Memory B cell (primary cell): ENCODE results near the gene COG5.

Experiments
- ATAC-seq: fragments of 150-1000 bp; cut with Tn5 transposase; 2 replicates; pipeline ENCODE4 v1.10.0; 2021; ENCODE audit warnings: low read depth, mild to moderate bottlenecking, moderate library complexity
- DNase-seq, 2 donors: peaks; one replicate each; pipeline ENCODE4 v3.0.0; 2022; ENCODE audit warnings: low spot score in 2 of 2
- H3K27ac Mint-ChIP-seq: one replicate; pipeline ENCODE4 v1.8.0; 2022; ENCODE audit warnings: mild to moderate bottlenecking, moderate library complexity, mixed read lengths
- H3K27me3 Mint-ChIP-seq: one replicate; pipeline ENCODE4 v1.8.0; 2022; ENCODE audit warnings: mixed read lengths
- H3K36me3 Mint-ChIP-seq: one replicate; pipeline ENCODE4 v1.8.0; 2022; ENCODE audit warnings: mild to moderate bottlenecking, mixed read lengths
- H3K4me1 Mint-ChIP-seq: one replicate; pipeline ENCODE4 v1.8.0; 2022; ENCODE audit warnings: mixed read lengths
- H3K4me3 Mint-ChIP-seq: one replicate; pipeline ENCODE4 v1.8.0; 2022; ENCODE audit warnings: mild to moderate bottlenecking, moderate library complexity, mixed read lengths
- H3K9me3 Mint-ChIP-seq: one replicate; pipeline ENCODE4 v1.8.0; 2022; ENCODE audit warnings: mixed read lengths

Gene COG5

DNA sequence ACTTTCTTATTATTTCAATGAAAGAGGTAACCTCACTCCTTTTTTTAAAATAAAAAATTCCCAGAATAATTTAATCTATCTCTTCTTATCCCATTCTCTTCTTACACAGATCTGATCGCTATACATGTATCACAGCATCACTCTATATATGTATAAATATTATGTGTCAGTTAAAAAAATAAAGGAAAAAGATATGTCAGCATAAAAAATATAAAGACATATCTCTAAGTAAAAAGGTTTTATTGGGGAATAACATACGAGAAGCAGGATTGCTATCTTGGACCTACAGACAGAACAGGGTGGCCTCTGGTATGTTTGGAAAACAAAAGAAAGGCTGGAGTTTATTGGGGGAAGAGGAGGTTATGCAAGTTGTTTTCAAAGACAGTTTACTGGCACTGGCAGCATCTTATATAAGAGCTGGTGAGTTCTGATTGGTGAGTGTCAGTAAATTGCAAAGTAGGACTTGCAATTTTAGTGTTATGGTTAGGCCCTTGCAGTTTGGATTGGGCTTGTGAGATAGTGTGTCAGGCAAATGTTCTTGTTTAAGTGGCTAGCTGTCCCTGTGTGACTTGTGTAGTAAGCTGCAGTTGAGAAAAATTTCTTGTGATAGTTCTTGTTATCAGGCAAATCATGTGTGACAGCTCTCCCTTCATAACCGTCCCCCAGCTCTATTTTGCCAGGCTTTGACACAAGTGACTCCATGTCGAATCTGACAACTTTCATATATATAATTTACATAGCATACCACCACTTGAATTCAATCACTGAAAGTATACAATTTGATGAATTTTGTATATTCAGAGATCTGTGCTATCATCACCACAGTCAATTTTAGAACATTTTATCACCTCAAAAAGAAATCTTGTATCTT lies 276.7 kb downstream of the COG5 start:
- Mint-ChIP-seq H3K4me3 (no peak overlapping the region), H3K9me3 (no peaks in the 10 kb centered on the region), H3K27ac (no peak overlapping the region), H3K27me3 (no peaks in the 10 kb centered on the region), H3K4me1 (peaks cover 4% of the 10 kb centered on the region), H3K36me3 (peaks cover 29% of the 10 kb centered on the region)
- DNase-seq (no peak), ATAC-seq (no peak)

DNA sequence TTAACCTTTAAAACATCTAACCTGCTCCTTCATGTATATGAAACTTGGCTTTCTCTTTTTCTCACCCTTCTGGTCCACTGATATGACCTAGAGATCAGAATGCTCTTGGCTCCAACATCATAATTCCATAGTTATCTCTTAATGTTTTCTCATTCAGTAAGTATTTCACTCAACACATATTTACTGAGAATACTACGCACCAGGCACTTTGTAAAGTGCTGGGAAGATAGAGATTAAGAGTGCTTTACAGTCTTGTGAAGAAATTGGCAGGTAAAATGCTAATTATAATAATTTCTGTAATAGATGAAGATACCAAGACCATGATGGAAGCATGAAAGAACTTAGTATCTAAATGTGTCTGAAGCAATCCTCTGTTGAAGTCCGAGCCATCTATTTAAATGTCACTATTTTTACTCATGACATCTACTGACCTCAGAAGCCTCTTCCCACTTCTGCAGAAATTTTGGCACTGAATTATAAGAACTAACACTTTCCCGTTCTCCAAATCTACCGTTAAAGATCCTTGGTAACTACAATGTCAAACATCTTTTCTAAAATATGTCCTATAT lies 278.7 kb downstream of the COG5 start:
- no peak for ATAC-seq
- Mint-ChIP-seq H3K4me3 (no peak overlapping the region), H3K27ac (no peak overlapping the region), H3K36me3 (peaks cover 17% of the 10 kb centered on the region), H3K9me3 (no peaks in the 10 kb centered on the region), H3K27me3 (no peaks in the 10 kb centered on the region), H3K4me1 (no peaks in the 10 kb centered on the region)
- DNase-seq = no peak

DNA sequence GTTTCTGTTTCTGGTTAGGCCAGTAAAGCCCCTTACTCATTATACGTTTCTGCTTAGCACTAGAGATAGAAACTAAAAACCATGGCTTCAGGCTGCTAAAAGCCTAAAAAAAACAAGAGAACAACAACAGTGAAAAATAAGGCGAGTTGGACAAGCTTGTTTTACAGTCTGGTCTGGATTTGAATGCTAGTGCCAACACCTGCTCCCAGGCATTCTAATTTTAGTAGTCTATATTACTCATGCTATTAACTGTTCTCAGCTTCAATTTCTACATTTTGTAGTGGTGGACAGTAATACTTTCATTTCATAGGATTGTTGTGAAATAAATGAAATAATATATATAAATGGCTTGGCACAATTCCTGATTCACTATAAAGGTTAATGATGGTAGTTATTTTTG lies 286.4 kb downstream of the COG5 start:
- no peak overlapping the region for H3K27ac Mint-ChIP-seq
- no peak overlapping the region for H3K4me3 Mint-ChIP-seq
- H3K27me3 Mint-ChIP-seq = no peaks in the 10 kb centered on the region
- H3K36me3 Mint-ChIP-seq = peaks cover 19% of the 10 kb centered on the region
- ATAC-seq = no peak
- peaks cover 5% of the 10 kb centered on the region for H3K4me1 Mint-ChIP-seq
- no peaks in the 10 kb centered on the region for H3K9me3 Mint-ChIP-seq
- no peak for DNase-seq

DNA sequence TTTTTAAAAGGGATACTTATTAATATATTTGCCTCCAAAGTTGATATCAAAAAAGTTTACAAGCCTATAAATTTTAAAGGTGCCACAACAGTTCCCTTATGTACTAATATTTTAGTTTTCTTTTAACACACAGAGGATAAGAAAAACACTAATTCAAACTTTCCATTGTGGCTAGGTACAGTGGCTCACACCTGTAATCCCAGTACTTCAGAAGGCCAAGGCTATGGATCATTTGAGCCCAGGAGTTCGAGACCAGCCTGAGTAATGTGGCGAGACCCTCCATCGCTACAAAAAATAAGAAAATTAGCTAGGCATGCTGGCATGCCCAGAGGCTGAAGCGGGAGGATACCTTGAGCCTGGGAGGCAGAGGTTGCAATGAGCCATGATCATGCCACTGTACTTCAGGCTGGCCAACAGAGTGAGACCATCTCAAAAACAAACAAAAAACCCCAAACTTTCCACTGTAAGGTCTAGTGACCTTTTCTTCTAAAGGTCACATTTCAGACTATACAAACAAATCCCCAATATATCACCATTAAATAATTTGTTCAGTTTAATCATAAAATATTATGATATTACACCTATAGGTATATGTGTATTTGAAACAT lies 287.4 kb downstream of the COG5 start:
- DNase-seq = no peak
- Mint-ChIP-seq H3K36me3 (peaks cover 18% of the 10 kb centered on the region), H3K27ac (no peak overlapping the region), H3K27me3 (no peaks in the 10 kb centered on the region), H3K4me3 (no peak overlapping the region), H3K4me1 (peaks cover 5% of the 10 kb centered on the region), H3K9me3 (no peaks in the 10 kb centered on the region)
- no peak for ATAC-seq

DNA sequence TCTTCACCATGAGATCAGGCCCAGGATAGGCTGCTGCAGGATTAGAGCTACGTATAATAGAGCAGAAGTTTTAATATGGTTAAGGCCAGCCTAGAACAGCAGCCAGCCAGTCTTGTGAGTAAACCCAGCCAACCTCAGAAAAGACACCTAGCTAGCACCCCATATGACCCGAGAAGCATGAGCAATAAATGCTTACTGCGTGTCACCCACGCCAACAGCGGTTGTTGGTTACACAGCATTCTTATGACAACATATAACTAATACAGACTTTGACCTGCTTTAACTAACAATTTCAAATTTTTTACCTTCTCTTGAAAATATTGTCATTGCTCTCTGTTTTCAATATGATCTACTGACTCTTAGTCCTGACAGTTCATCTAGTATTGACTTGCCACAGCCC lies 289.2 kb downstream of the COG5 start:
- H3K9me3 Mint-ChIP-seq = no peaks in the 10 kb centered on the region
- H3K27me3 Mint-ChIP-seq = no peaks in the 10 kb centered on the region
- H3K4me3 Mint-ChIP-seq = no peak overlapping the region
- ATAC-seq (no peak), DNase-seq (no peak)
- peaks cover 26% of the 10 kb centered on the region for H3K36me3 Mint-ChIP-seq
- H3K27ac Mint-ChIP-seq = no peak overlapping the region
- peaks cover 5% of the 10 kb centered on the region for H3K4me1 Mint-ChIP-seq

DNA sequence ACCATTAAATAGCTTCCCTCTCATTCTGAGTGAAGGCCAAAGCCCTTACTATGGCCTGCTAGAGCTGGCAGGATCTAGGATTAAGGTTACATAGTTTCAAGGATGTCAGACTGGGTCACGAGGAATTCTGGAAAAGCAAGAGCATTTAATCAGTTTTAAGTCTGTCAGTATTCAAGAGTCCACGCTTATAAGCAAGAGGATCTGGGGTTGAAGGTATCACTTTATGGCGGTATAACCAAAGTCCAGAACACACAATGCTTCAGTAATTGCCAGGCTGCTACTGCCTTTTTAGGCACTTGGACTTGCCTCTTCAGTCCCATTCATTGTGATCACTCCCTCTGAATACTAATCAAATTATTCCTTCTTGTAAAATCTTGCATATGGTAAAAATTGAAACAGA lies 293.9 kb downstream of the COG5 start:
- H3K27me3 Mint-ChIP-seq = no peaks in the 10 kb centered on the region
- no peak for ATAC-seq
- no peak for DNase-seq
- H3K4me1 Mint-ChIP-seq = no peaks in the 10 kb centered on the region
- H3K36me3 Mint-ChIP-seq = peaks cover 14% of the 10 kb centered on the region
- no peak overlapping the region for H3K4me3 Mint-ChIP-seq
- H3K27ac Mint-ChIP-seq = no peak overlapping the region
- no peaks in the 10 kb centered on the region for H3K9me3 Mint-ChIP-seq

DNA sequence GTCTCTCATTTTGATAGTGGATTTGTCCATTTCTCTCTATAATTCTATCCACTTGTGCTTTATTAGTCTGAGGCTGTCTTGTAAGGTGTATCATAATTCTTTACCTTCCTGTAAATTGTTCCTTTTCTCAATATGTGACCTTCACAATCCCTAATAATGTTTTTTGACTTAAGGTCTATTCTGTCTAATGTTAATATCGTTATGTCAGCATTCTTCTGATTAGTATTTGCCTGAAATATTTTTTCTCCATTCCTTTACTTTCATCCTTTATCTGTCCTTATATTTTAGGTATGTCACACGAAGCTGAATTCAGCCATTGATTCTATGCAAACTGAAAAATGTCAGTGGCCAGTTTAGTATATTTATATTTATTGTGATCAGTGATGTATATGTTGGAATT lies 295.1 kb downstream of the COG5 start:
- Mint-ChIP-seq H3K27ac (no peak overlapping the region), H3K9me3 (no peaks in the 10 kb centered on the region), H3K27me3 (no peaks in the 10 kb centered on the region), H3K36me3 (peaks cover 13% of the 10 kb centered on the region), H3K4me3 (no peak overlapping the region), H3K4me1 (no peaks in the 10 kb centered on the region)
- DNase-seq = no peak
- no peak for ATAC-seq

DNA sequence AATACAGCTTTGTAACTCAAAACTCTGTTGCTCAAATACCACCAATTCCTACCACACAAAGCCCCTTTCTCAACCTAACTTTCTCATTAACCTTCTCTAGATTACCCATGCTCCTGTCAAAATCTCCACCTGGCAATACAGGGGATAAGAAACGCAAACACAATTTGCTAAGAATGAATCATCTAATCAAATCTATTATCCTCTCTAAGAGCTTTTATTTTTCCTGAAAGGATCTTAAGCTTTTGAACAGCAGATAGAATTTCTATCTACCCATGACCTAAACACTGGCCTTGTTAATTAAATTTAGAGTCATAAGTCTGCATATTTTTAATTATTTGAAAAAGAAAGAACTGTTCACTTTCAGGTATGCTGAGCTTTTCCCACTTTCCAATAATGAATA lies 296.6 kb downstream of the COG5 start:
- H3K36me3 Mint-ChIP-seq = peaks cover 22% of the 10 kb centered on the region
- no peak overlapping the region for H3K27ac Mint-ChIP-seq
- no peaks in the 10 kb centered on the region for H3K9me3 Mint-ChIP-seq
- no peaks in the 10 kb centered on the region for H3K4me1 Mint-ChIP-seq
- no peaks in the 10 kb centered on the region for H3K27me3 Mint-ChIP-seq
- ATAC-seq (no peak), DNase-seq (no peak)
- no peak overlapping the region for H3K4me3 Mint-ChIP-seq

DNA sequence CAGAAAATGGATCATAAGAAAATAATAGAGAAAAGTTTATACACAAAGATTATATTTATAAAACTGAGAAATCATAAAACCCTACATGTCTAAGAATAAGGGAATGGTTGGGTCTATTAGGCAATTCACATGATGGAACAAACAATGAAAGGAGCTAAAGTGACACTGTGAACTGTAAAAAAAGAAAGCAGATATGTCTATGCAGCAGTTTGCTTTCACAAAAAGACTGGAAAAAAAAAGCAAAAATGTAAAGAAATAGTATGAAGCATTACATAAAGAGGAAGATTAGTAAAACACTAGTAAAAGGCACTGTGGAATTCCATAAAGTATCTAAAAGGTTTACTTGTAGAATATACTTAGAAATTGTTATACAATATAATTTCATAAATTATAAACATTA lies 299.0 kb downstream of the COG5 start:
- no peak for DNase-seq
- no peak for ATAC-seq
- Mint-ChIP-seq H3K27ac (no peak overlapping the region), H3K4me3 (no peak overlapping the region), H3K4me1 (no peaks in the 10 kb centered on the region), H3K36me3 (peaks cover 18% of the 10 kb centered on the region), H3K9me3 (no peaks in the 10 kb centered on the region), H3K27me3 (no peaks in the 10 kb centered on the region)

DNA sequence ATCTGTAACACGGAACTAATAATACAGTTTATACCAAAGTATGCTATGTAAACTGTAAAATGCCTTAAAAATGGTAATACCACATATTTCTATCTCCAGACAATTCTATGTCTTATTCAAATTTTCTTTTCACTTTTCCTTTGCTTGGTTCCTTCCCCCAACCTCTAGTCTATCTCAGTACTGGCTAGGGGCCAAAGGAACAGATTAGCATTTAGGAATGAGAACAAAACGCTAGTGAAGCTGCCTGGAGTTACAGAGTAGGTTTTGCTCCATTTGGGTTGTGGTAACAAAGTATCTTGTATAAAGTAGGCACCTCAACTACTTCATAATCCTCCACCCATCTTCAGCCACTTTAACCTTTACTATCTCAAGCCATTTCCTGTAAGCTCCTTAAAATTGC lies 300.9 kb downstream of the COG5 start:
- ATAC-seq (no peak), DNase-seq (no peak)
- Mint-ChIP-seq H3K4me1 (no peaks in the 10 kb centered on the region), H3K27ac (no peak overlapping the region), H3K4me3 (no peak overlapping the region), H3K27me3 (no peaks in the 10 kb centered on the region), H3K9me3 (no peaks in the 10 kb centered on the region), H3K36me3 (peaks cover 19% of the 10 kb centered on the region)

DNA sequence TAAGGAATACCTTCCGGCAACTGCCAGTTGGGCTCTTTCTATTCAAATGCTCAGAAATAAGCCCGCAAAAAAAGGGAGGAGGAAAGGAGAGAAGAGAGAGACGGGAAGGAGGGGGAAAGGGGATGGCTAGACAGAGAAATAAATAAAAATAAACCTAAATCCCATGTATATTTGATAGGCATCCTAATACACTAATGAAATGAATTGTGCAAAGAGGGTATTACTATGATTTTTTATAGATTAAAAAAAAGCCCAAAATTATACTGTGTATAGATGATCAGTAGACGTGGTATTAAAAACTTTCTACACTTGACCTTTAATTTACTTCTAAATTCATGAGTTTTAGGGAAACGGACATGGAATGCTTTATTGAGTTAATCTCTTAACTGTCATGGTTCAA lies 305.0 kb downstream of the COG5 start:
- H3K36me3 Mint-ChIP-seq = peaks cover 18% of the 10 kb centered on the region
- H3K4me1 Mint-ChIP-seq = no peaks in the 10 kb centered on the region
- no peak overlapping the region for H3K27ac Mint-ChIP-seq
- H3K27me3 Mint-ChIP-seq = no peaks in the 10 kb centered on the region
- no peak overlapping the region for H3K4me3 Mint-ChIP-seq
- no peak for ATAC-seq
- no peak for DNase-seq
- no peaks in the 10 kb centered on the region for H3K9me3 Mint-ChIP-seq

DNA sequence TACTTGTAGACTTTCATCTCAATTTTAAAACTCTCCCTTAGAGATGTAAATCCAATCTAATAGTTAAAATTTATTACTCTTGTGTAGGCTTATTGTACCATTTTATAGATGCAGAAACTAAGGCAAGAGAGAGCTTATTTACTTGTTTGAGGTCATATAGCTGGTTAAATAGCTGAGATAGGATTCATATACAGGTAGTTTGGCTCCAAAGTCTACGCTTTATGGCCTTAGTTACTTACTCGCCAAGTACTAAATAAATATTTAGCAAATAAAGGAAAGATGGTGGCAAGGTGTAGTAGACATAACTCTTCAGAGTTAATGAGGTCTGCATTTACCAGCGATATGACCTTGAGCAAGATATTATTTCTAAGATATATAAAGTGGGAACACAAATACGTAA lies 308.1 kb downstream of the COG5 start:
- Mint-ChIP-seq H3K36me3 (peaks cover 10% of the 10 kb centered on the region), H3K4me1 (no peaks in the 10 kb centered on the region), H3K9me3 (no peaks in the 10 kb centered on the region), H3K27me3 (no peaks in the 10 kb centered on the region), H3K4me3 (no peak overlapping the region), H3K27ac (peak overlapping the region; percentile 4)
- ATAC-seq (no peak), DNase-seq (no peak)

DNA sequence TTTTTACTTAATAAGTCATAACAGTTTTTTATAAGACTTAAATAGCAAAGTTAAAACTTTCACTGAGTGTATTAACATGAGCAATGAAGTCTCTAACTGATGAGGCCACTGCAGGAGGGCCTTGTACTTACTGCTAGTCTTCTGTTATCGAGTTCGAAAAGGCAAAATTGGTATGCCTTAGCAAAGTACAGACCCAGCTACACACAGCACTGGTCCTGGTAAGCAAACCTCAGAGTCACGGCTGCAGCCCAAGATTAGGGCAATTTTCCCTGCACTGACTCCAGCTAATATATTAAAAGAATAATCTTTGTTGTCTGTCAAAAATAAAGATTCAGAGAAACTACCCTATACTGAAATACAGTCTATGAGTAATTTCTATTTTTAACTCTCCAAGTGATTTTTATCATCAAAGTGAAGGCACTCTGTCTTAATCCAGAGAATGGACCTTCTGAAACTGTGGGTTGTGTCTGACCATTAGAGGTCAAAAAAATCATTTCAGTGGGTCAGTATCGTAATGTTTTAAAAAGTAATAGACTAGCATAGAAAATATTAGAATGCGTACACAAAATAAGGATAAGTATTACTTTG lies 309.2 kb downstream of the COG5 start:
- H3K36me3 Mint-ChIP-seq = peaks cover 14% of the 10 kb centered on the region
- DNase-seq = no peak
- no peak overlapping the region for H3K4me3 Mint-ChIP-seq
- no peaks in the 10 kb centered on the region for H3K4me1 Mint-ChIP-seq
- no peaks in the 10 kb centered on the region for H3K9me3 Mint-ChIP-seq
- no peak overlapping the region for H3K27ac Mint-ChIP-seq
- H3K27me3 Mint-ChIP-seq = no peaks in the 10 kb centered on the region
- no peak for ATAC-seq

DNA sequence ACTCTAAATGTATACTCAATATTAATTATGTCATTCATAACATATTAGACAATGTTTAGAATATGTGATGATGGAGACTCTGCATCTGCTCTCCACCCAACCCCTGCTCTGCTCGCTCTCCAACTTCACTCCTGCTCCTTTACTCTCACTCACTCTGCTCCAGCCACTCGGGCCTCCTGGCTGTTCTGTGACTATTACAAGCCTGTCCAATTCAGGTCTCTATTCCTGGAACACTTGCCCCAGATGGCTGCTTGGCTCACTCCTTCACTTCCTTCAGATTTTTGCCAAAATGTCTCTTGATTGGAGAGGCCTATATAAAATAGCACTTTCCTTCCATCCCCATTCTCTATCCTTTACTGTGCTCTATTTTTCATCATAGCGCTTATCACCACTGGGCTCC lies 310.1 kb downstream of the COG5 start:
- ATAC-seq = no peak
- Mint-ChIP-seq H3K27me3 (no peaks in the 10 kb centered on the region), H3K9me3 (no peaks in the 10 kb centered on the region), H3K36me3 (peaks cover 16% of the 10 kb centered on the region), H3K27ac (no peak overlapping the region), H3K4me3 (no peak overlapping the region), H3K4me1 (no peaks in the 10 kb centered on the region)
- DNase-seq = no peak
